K562 (cell line): ENCODE data around the gene CEBPE. TPM values are rescaled to one million over a fixed set of nuclear protein-coding genes. Genes with fewer than 3 reads are reported as not detected.

Experiments used
- ELF2 ChIP-seq: fragments of 250-450 bp; sonication (Bioruptor Pico); IDR thresholded peaks from 2 replicates; pipeline ENCODE4 v1.5.0; 2021; ENCODE audit warnings: mild to moderate bottlenecking
- HDAC8 ChIP-seq: fragments of 450-650 bp; IDR thresholded peaks from 2 replicates; pipeline ENCODE4 v1.6.1; 2016; ENCODE audit warnings: mild to moderate bottlenecking, missing genetic modification characterization, moderate library complexity, missing compliant biosample characterization
- ZNF174 ChIP-seq: fragments of 250-450 bp; sonication (Bioruptor Pico); IDR thresholded peaks from 2 replicates; pipeline ENCODE4 v1.4.0; 2020; ENCODE audit warnings: mild to moderate bottlenecking
- ZNF589 ChIP-seq: fragments of 200-800 bp; sonication (Bioruptor generic); IDR thresholded peaks from 2 replicates; pipeline ENCODE4 v1.6.1; 2016; ENCODE audit warnings: low read depth, missing genetic modification characterization, missing compliant biosample characterization
- polyA plus RNA-seq, 8 experiments: library from polyadenylated mRNA; depleted of rRNA in 4 of 8; stranded (reverse) in 5 of 8; unstranded in 3 of 8; fragments of >200 nt; fragmentation: Nextera tagmentation in 2 of 8; fragmentation: Illumina TruSeq in 1 of 8; extraction: Ambion mirVana in 2 of 8; extraction: Trizol in 1 of 8; gene quantifications; 2 replicates each; pipeline versions ENCODE4 v1.2.1 to v1.2.3, GENCODE V29; 2011 to 2014; ENCODE audit warnings: inconsistent platforms in 1 of 8, missing spikeins in 1 of 8
- total RNA-seq, 7 experiments: library from RNA; depleted of rRNA in 6 of 7; stranded (reverse); fragments of >200 nt in 6 of 7; fragmentation: Illumina TruSeq in 2 of 7; extraction: Trizol in 2 of 7; gene quantifications; 2 replicates each; pipeline versions ENCODE4 v1.2.1 to v1.2.3, GENCODE V29; 2011 to 2021; ENCODE audit warnings: low replicate concordance in 1 of 7
- TF ChIP-seq, protein P1 (sequence below): conservative IDR thresholded peaks from 2 replicates; pipeline ENCODE4 v1.6.1; 2011; ENCODE audit warnings: low read depth, mild to moderate bottlenecking, low read length; ENCODE audit not compliant: control insufficient read depth
- TF ChIP-seq, protein P2 (sequence below), 2 experiments: fragments of 450-650 bp in 1 of 2; sonication (generic) in 1 of 2; formaldehyde crosslinking in 1 of 2; IDR thresholded peaks; 2 replicates each; pipeline versions ENCODE4 v1.7.1 to v1.9.0; 2016 to 2022; ENCODE audit warnings: inconsistent platforms in 1 of 2, mild to moderate bottlenecking in 1 of 2, missing genetic modification reagents in 1 of 2
- TF ChIP-seq, protein P3 (sequence below): fragments of 450-650 bp; formaldehyde crosslinking; IDR thresholded peaks from 2 replicates; pipeline ENCODE4 v1.4.0; 2022; ENCODE audit warnings: mild to moderate bottlenecking, moderate library complexity
- TF ChIP-seq, protein P4 (sequence below): fragments of 250-450 bp; sonication (Bioruptor Pico); IDR thresholded peaks from 2 replicates; pipeline ENCODE4 v1.8.0; 2021; ENCODE audit warnings: borderline replicate concordance, mild to moderate bottlenecking, moderate library complexity; ENCODE audit not compliant: poor library complexity, severe bottlenecking
- TF ChIP-seq, protein P5 (sequence below): fragments of 450-650 bp; IDR thresholded peaks from 2 replicates; pipeline ENCODE4 v1.6.1; 2018; ENCODE audit not compliant: partially characterized antibody

The CEBPE gene
- total and polyA plus RNA-seq, 9 of the 15 experiments (the other 6 are each of a cell fraction or from before 2014, with no cell fraction given) = 0.09 to 0.15 (median 0.13) TPM; not detected in 6

DNA sequence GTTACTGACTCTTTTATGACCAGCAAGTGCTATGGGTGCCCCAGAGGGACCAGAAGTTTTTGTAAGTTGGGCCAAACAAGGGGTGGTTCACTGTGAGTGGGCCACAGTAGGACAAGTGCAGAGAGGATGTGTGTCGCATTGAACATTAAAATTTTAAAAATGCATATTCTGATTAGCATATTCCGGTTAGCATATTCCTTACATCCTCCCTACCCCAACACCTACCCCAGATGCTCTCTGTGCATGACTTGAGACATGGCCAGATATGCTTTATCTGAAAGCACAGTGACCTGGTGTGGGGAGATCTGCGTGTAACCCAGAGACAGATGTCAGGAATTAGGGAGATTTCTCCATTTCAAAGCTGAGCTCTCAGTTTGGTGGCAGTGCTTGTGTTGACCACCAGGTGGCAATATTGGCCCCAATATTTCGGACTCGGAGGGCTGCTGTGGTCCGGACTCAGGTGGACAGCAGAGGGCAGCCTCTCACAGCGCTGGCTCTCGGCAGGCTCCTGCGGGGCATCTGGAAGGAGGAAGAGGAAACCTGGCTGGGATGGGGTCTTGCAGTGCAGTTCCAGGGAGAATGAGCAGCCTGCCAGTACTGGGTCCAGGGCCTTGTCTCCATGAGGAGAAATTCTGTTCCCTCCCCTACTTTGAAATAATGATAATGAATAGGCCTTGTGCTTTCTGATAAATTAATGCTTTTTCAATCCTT is 1.6 kb upstream of the CEBPE start (continued):
- 0 out of 2 replicates have a peak, but pooled peaks have one; percentile 32 for TF ChIP-seq ZNF589
- TF ChIP-seq, protein P1, sequence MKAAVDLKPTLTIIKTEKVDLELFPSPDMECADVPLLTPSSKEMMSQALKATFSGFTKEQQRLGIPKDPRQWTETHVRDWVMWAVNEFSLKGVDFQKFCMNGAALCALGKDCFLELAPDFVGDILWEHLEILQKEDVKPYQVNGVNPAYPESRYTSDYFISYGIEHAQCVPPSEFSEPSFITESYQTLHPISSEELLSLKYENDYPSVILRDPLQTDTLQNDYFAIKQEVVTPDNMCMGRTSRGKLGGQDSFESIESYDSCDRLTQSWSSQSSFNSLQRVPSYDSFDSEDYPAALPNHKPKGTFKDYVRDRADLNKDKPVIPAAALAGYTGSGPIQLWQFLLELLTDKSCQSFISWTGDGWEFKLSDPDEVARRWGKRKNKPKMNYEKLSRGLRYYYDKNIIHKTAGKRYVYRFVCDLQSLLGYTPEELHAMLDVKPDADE = peak; percentile 64; the same call in 1 of the 2 replicates
- TF ChIP-seq ELF2 = no peak
- TF ChIP-seq, protein P2, sequence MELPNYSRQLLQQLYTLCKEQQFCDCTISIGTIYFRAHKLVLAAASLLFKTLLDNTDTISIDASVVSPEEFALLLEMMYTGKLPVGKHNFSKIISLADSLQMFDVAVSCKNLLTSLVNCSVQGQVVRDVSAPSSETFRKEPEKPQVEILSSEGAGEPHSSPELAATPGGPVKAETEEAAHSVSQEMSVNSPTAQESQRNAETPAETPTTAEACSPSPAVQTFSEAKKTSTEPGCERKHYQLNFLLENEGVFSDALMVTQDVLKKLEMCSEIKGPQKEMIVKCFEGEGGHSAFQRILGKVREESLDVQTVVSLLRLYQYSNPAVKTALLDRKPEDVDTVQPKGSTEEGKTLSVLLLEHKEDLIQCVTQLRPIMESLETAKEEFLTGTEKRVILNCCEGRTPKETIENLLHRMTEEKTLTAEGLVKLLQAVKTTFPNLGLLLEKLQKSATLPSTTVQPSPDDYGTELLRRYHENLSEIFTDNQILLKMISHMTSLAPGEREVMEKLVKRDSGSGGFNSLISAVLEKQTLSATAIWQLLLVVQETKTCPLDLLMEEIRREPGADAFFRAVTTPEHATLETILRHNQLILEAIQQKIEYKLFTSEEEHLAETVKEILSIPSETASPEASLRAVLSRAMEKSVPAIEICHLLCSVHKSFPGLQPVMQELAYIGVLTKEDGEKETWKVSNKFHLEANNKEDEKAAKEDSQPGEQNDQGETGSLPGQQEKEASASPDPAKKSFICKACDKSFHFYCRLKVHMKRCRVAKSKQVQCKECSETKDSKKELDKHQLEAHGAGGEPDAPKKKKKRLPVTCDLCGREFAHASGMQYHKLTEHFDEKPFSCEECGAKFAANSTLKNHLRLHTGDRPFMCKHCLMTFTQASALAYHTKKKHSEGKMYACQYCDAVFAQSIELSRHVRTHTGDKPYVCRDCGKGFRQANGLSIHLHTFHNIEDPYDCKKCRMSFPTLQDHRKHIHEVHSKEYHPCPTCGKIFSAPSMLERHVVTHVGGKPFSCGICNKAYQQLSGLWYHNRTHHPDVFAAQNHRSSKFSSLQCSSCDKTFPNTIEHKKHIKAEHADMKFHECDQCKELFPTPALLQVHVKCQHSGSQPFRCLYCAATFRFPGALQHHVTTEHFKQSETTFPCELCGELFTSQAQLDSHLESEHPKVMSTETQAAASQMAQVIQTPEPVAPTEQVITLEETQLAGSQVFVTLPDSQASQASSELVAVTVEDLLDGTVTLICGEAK (IDR thresholded peaks at IDR 0.05) = no peak
- TF ChIP-seq, protein P2 (CRISPR knock-in tag; IDR thresholded peaks at IDR 0.05) = no peak
- no peak for TF ChIP-seq ZNF174 (CRISPR knock-in tag)
- TF ChIP-seq, protein P3, sequence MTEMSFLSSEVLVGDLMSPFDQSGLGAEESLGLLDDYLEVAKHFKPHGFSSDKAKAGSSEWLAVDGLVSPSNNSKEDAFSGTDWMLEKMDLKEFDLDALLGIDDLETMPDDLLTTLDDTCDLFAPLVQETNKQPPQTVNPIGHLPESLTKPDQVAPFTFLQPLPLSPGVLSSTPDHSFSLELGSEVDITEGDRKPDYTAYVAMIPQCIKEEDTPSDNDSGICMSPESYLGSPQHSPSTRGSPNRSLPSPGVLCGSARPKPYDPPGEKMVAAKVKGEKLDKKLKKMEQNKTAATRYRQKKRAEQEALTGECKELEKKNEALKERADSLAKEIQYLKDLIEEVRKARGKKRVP = no peak
- TF ChIP-seq HDAC8 (tag) = no peak
- TF ChIP-seq, protein P4, sequence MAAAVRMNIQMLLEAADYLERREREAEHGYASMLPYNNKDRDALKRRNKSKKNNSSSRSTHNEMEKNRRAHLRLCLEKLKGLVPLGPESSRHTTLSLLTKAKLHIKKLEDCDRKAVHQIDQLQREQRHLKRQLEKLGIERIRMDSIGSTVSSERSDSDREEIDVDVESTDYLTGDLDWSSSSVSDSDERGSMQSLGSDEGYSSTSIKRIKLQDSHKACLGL (CRISPR knock-in tag) = no peak
- TF ChIP-seq, protein P5, sequence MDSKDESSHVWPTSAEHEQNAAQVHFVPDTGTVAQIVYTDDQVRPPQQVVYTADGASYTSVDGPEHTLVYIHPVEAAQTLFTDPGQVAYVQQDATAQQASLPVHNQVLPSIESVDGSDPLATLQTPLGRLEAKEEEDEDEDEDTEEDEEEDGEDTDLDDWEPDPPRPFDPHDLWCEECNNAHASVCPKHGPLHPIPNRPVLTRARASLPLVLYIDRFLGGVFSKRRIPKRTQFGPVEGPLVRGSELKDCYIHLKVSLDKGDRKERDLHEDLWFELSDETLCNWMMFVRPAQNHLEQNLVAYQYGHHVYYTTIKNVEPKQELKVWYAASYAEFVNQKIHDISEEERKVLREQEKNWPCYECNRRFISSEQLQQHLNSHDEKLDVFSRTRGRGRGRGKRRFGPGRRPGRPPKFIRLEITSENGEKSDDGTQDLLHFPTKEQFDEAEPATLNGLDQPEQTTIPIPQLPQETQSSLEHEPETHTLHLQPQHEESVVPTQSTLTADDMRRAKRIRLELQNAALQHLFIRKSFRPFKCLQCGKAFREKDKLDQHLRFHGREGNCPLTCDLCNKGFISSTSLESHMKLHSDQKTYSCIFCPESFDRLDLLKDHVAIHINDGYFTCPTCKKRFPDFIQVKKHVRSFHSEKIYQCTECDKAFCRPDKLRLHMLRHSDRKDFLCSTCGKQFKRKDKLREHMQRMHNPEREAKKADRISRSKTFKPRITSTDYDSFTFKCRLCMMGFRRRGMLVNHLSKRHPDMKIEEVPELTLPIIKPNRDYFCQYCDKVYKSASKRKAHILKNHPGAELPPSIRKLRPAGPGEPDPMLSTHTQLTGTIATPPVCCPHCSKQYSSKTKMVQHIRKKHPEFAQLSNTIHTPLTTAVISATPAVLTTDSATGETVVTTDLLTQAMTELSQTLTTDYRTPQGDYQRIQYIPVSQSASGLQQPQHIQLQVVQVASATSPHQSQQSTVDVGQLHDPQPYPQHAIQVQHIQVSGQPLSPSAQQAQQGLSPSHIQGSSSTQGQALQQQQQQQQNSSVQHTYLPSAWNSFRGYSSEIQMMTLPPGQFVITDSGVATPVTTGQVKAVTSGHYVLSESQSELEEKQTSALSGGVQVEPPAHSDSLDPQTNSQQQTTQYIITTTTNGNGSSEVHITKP = no peak
